Umbilical cord (tissue), 2 donors: ENCODE data around the gene WFIKKN1. TPM values are rescaled to one million over a fixed set of nuclear protein-coding genes. Genes with fewer than 3 reads are reported as not detected.

Experiments used
- DNase-seq: peaks from one replicate; pipeline ENCODE4 v3.0.0-alpha.2; 2015; ENCODE audit warnings: low spot score
- total RNA-seq: library from RNA; depleted of rRNA; stranded (reverse); fragments of >200 nt; gene quantifications from one replicate; pipeline ENCODE4 v1.2.3, GENCODE V29; 2014; ENCODE audit warnings: low replicate concordance; ENCODE audit not compliant: insufficient read depth

The WFIKKN1 gene
- total RNA-seq, 1 donor from 2014 or later: 1.4 TPM

DNA sequence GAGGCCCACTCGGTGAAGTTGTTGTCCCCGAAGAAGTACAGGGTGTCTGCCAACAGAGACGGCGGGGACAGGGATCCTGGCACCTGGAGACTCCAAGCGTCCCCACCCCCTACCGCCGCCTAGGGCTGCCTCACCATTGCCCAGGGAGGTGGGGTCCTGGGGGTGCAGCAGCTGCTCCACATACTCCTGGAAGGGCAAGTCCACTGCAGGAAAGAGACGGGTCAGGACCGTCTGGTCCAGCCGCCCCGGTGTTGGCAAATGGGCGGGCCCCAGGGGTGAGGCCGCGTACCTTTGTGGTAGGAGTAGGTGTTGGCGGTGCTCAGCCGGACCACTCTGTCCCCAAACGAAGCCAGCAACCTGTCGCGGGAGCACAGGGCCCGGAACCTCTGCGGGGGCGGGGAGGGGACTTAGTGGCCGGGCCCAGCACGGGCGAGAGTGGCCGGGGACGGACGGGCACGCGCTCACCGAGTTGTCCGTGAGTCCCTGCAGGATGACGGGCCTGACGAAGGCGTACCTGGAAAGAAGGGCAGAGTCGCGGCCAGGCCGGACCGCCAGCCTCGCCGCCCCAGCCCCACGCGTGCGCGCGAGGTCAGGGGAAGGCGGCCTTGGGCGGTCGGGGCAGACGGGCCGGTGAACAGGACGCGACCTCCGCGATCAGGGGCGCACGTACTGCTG is 52.7 kb downstream of the WFIKKN1 start:
- DNase-seq: no peak

Other genes starting within 250 kb of the WFIKKN1 start
- gene PGAP6, start 249.0 kb upstream of the WFIKKN1 start, total RNA-seq: 31.8 TPM
- 52.0 TPM for gene NME4, start 233.8 kb upstream of the WFIKKN1 start, total RNA-seq
- 0.48 TPM for gene DECR2, start 229.1 kb upstream of the WFIKKN1 start, total RNA-seq
- 11.8 TPM for gene RAB11FIP3, start 205.3 kb upstream of the WFIKKN1 start, total RNA-seq
- 26.5 TPM for gene CAPN15, start 103.3 kb upstream of the WFIKKN1 start, total RNA-seq
- gene PRR35, start 70.6 kb upstream of the WFIKKN1 start, total RNA-seq: not detected
- 0.48 TPM for gene NHLRC4, start 64.0 kb upstream of the WFIKKN1 start, total RNA-seq
- gene PIGQ, start 61.0 kb upstream of the WFIKKN1 start, total RNA-seq: 18.5 TPM
- 12.3 TPM for gene RAB40C, start 40.9 kb upstream of the WFIKKN1 start, total RNA-seq
- 48.6 TPM for gene METTL26, start 5.3 kb downstream of the WFIKKN1 start, total RNA-seq
- gene MCRIP2, start 10.8 kb downstream of the WFIKKN1 start, total RNA-seq: 24.6 TPM
- 30.8 TPM for gene WDR90, start 18.4 kb downstream of the WFIKKN1 start, total RNA-seq
- gene RHOT2, start 37.1 kb downstream of the WFIKKN1 start, total RNA-seq: 33.2 TPM
- gene RHBDL1, start 44.7 kb downstream of the WFIKKN1 start, total RNA-seq: 1.9 TPM
- gene STUB1, start 49.4 kb downstream of the WFIKKN1 start, total RNA-seq: 99.7 TPM
- 20.5 TPM for gene JMJD8, start 53.3 kb downstream of the WFIKKN1 start, total RNA-seq
- 2.6 TPM for gene WDR24, start 59.4 kb downstream of the WFIKKN1 start, total RNA-seq
- gene FBXL16, start 74.8 kb downstream of the WFIKKN1 start, total RNA-seq: not detected
- gene METRN, start 84.1 kb downstream of the WFIKKN1 start, total RNA-seq: 85.7 TPM
- gene ANTKMT, start 90.2 kb downstream of the WFIKKN1 start, total RNA-seq: 35.6 TPM
- gene CCDC78, start 95.5 kb downstream of the WFIKKN1 start, total RNA-seq: 0.24 TPM
- gene HAGHL, start 96.1 kb downstream of the WFIKKN1 start, total RNA-seq: 7.5 TPM
- gene CIAO3, start 110.0 kb downstream of the WFIKKN1 start, total RNA-seq: 32.5 TPM
- 26.2 TPM for gene MSLN, start 129.7 kb downstream of the WFIKKN1 start, total RNA-seq
- gene RPUSD1, start 157.4 kb downstream of the WFIKKN1 start, total RNA-seq: 5.5 TPM
- gene CHTF18, start 157.6 kb downstream of the WFIKKN1 start, total RNA-seq: 7.7 TPM
- not detected for gene GNG13, start 169.7 kb downstream of the WFIKKN1 start, total RNA-seq